ENCODE measurements around the gene PRAMEF11. TPM values are rescaled to one million over a fixed set of nuclear protein-coding genes. Genes with fewer than 3 reads are reported as not detected.

PRAMEF11 gene
- total and polyA plus RNA-seq, 2 donors (not counting 3 experiments of a cell fraction or from before 2014, with no cell fraction given): not detected

DNA sequence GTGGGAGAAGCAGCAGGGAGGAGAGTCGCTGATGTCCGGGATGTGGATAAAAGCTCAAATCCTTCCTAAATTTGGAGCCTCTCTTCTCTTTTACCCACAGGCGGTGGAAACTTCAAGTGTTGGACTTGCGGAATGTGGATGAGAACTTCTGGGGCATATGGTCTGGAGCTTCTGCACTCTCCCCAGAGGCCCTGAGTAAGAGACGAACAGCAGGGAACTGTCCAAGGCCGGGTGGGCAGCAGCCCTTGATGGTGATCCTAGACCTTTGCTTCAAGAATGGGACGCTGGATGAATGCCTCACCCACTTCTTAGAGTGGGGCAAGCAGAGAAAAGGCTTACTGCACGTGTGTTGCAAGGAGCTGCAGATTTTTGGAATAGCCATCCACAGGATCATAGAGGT is 55.8 kb downstream of the PRAMEF11 start:
- FAIRE-seq (no peak), DNase-seq (ENCODE audit: low read depth, low spot score) (no peak)
- no peaks in the 10 kb centered on the region for H3K36me3 ChIP-seq (ENCODE audit: control insufficient read depth in 2 of 2, extremely low read depth in 1 of 2, insufficient read depth in 2 of 2, low read length in 2 of 2)
- H3K79me2 ChIP-seq (ENCODE audit: control insufficient read depth, insufficient read depth, low read length): no peaks in the 10 kb centered on the region
- no peaks in the 10 kb centered on the region for H3K9me3 ChIP-seq (replicated peaks; ENCODE audit: control insufficient read depth, insufficient read depth, low read length)
- no peak overlapping the region for H3K4me3 ChIP-seq (replicated peaks in 1 of 3; ENCODE audit: insufficient read depth in 1 of 3, low read depth in 1 of 3, low read length in 3 of 3)
- H3K27ac ChIP-seq (ENCODE audit: insufficient read depth, low read depth, low read length): no peak overlapping the region
- no peak overlapping the region for H3K9ac ChIP-seq (replicated peaks; ENCODE audit: extremely low read depth, insufficient read depth, low read length)
- H3K27me3 ChIP-seq (ENCODE audit: control insufficient read depth in 2 of 2, insufficient read depth in 2 of 2, low read length in 2 of 2): no peaks in the 10 kb centered on the region
- no peaks in the 10 kb centered on the region for H3K4me1 ChIP-seq (ENCODE audit: control insufficient read depth, extremely low read depth, insufficient read depth, low read length)
- H4K20me1 ChIP-seq (replicated peaks; ENCODE audit: control insufficient read depth, extremely low read depth, insufficient read depth, low read length): no peaks in the 10 kb centered on the region
- intact Hi-C loops (cut with micrococcal nuclease) (no loop called here), dilution Hi-C loops (cut with MboI; ENCODE audit: extremely low pct_ligation_motif_present, low sequenced_read_pairs) (no loop called here)
- no peaks in the 10 kb centered on the region for H3K9me1 ChIP-seq (replicated peaks; ENCODE audit: control insufficient read depth, extremely low read depth, insufficient read depth, low read length)
- POLR2A ChIA-PET: no interaction called here
- BruUV-seq (replicated peaks): no TSS peak
- H2AFZ ChIP-seq (ENCODE audit: low read depth, low read length): no peak overlapping the region
- no peak for TF ChIP-seq FOS (IDR thresholded peaks at IDR 0.05; ENCODE audit: borderline replicate concordance, insufficient read depth, low read length)
- no peak for TF ChIP-seq POLR2AphosphoS5 (IDR thresholded peaks at IDR 0.05; ENCODE audit: insufficient read depth, low read depth, low read length)
- TF ChIP-seq, protein P1, sequence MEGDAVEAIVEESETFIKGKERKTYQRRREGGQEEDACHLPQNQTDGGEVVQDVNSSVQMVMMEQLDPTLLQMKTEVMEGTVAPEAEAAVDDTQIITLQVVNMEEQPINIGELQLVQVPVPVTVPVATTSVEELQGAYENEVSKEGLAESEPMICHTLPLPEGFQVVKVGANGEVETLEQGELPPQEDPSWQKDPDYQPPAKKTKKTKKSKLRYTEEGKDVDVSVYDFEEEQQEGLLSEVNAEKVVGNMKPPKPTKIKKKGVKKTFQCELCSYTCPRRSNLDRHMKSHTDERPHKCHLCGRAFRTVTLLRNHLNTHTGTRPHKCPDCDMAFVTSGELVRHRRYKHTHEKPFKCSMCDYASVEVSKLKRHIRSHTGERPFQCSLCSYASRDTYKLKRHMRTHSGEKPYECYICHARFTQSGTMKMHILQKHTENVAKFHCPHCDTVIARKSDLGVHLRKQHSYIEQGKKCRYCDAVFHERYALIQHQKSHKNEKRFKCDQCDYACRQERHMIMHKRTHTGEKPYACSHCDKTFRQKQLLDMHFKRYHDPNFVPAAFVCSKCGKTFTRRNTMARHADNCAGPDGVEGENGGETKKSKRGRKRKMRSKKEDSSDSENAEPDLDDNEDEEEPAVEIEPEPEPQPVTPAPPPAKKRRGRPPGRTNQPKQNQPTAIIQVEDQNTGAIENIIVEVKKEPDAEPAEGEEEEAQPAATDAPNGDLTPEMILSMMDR (IDR thresholded peaks at IDR 0.05; ENCODE audit: extremely low read depth in 1 of 2, insufficient read depth in 1 of 2, low read depth in 1 of 2, low read length in 2 of 2): no peak
- TF ChIP-seq MAX (IDR thresholded peaks at IDR 0.05; ENCODE audit: insufficient read depth, insufficient read length): no peak
- no peak for TF ChIP-seq MYC (IDR thresholded peaks at IDR 0.05; ENCODE audit: low read depth, low read length)
- no peak for TF ChIP-seq EZH2 (IDR thresholded peaks at IDR 0.05; ENCODE audit: borderline replicate concordance, low read depth, low read length, severe bottlenecking)
- no peak for TF ChIP-seq JUN (IDR thresholded peaks at IDR 0.05; ENCODE audit: borderline replicate concordance, insufficient read depth, insufficient read length, low read depth)
- TF ChIP-seq POLR2A (IDR thresholded peaks at IDR 0.05; ENCODE audit: low read depth, low read length): no peak
- TF ChIP-seq GATA2 (IDR thresholded peaks at IDR 0.05; ENCODE audit: insufficient read depth, insufficient read length, low read depth, low read length): no peak
- CTCF ChIA-PET: no interaction called here
- H3K4me2 ChIP-seq (ENCODE audit: insufficient read depth, low read length): no peak overlapping the region

All from endothelial cell of umbilical vein (primary cell).